ENCODE results near the gene SCARF1. TPM values are rescaled to one million over a fixed set of nuclear protein-coding genes. Genes with fewer than 3 reads are reported as not detected.
A peak's percentile ranks its signal among the peaks of the same experiment; 100 is the strongest.

Gene SCARF1
- total RNA-seq, 1 experiment from 2014 or later, result 0.14 TPM

DNA sequence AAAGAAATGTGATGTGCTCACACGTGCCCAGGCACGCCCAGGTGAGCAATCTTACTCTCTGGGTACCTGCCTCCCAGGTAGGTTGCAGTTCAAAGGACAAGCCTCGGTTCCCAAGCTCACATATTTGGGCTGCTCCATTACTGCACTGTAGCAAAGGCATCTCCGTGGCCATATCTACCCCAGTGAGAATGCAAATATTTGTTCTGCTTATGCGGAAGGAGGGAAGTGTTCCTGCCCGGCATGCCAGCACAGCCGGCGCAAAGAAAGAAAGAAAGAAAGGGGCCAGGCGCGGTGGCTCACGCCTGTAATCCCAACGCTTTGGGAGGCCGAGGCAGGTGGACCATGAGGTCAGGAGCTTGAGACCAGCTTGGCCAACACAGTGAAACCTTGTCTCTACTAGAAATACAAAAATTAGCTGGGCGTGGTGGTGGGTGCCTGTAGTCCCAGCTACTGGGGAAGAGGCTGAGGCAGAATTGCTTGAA is 47.6 kb downstream of the SCARF1 start:
- H3K36me3 ChIP-seq (ENCODE audit: control insufficient read depth, insufficient read depth, low read length), result no peaks in the 10 kb centered on the region
- H3K9me3 ChIP-seq, result peaks cover 6% of the 10 kb centered on the region; the same call in 1 of the 2 replicates
- no peaks in the 10 kb centered on the region for H3K9me3 Mint-ChIP-seq (ENCODE audit: unreplicated experiment)
- peak overlapping the region; percentile 65 for H3K4me3 Mint-ChIP-seq (ENCODE audit: unreplicated experiment)
- TF ChIP-seq, protein P1, sequence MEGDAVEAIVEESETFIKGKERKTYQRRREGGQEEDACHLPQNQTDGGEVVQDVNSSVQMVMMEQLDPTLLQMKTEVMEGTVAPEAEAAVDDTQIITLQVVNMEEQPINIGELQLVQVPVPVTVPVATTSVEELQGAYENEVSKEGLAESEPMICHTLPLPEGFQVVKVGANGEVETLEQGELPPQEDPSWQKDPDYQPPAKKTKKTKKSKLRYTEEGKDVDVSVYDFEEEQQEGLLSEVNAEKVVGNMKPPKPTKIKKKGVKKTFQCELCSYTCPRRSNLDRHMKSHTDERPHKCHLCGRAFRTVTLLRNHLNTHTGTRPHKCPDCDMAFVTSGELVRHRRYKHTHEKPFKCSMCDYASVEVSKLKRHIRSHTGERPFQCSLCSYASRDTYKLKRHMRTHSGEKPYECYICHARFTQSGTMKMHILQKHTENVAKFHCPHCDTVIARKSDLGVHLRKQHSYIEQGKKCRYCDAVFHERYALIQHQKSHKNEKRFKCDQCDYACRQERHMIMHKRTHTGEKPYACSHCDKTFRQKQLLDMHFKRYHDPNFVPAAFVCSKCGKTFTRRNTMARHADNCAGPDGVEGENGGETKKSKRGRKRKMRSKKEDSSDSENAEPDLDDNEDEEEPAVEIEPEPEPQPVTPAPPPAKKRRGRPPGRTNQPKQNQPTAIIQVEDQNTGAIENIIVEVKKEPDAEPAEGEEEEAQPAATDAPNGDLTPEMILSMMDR (IDR thresholded peaks at IDR 0.05; ENCODE audit: insufficient read depth in 1 of 2, low read depth in 1 of 2, low read length in 1 of 2, severe bottlenecking in 1 of 2, unreplicated experiment in 1 of 2), result no peak
- POLR2A ChIA-PET, result interaction anchor here (0.6 to 1.6 kb wide), 4 partner anchors 20 to 36 kb away, joined by 3 to 9 read pairs (median 4); partner anchors contain the start of gene SLC43A2
- BruUV-seq (replicated peaks), result no TSS peak
- H3K27ac Mint-ChIP-seq (ENCODE audit: unreplicated experiment), result peak overlapping the region; percentile 98
- no peaks in the 10 kb centered on the region for H3K27me3 Mint-ChIP-seq (ENCODE audit: insufficient read depth, unreplicated experiment)
- intact Hi-C loops (cut with micrococcal nuclease; ENCODE audit: unreplicated experiment), result loop anchor here (1.0 to 5.0 kb wide), 2 partner anchors 8 to 36 kb away; partner anchors contain the start of gene PITPNA
- H3K27me3 ChIP-seq (replicated peaks; ENCODE audit: control insufficient read depth, insufficient read depth, low read length), result no peaks in the 10 kb centered on the region
- no peak overlapping the region for H3K4me3 ChIP-seq (ENCODE audit: low read depth, low read length)
- peaks cover 48% of the 10 kb centered on the region for H3K4me1 ChIP-seq
- H3K36me3 Mint-ChIP-seq (ENCODE audit: insufficient read depth, unreplicated experiment), result peaks cover 37% of the 10 kb centered on the region
- H3K4me1 Mint-ChIP-seq (ENCODE audit: low read depth, unreplicated experiment), result peaks cover 22% of the 10 kb centered on the region
- DNase-seq, result peak; percentile 86 to 91
- CTCF ChIA-PET, result interaction anchor here (0.7 to 1.5 kb wide), 7 partner anchors 24 to 265 kb away, joined by 4 to 8 read pairs (median 4); no protein-coding TSS in a partner anchor

DNA sequence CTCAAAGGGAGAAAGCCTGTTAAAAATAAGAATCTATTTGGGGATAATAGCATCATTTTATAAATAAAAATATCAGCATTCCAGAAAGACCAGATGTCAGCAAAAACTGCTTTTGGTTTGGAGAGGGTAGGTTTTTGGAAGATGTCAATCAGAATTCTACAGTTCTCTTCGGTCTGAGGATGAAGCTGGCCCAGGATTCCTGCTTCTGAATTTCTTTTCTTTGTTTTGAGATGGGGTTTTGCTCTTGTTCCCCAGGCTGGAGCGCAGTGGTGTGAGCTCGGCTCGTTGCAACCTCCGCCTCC is 52.0 kb downstream of the SCARF1 start:
- H3K4me1 ChIP-seq, result peaks cover 72% of the 10 kb centered on the region

DNA sequence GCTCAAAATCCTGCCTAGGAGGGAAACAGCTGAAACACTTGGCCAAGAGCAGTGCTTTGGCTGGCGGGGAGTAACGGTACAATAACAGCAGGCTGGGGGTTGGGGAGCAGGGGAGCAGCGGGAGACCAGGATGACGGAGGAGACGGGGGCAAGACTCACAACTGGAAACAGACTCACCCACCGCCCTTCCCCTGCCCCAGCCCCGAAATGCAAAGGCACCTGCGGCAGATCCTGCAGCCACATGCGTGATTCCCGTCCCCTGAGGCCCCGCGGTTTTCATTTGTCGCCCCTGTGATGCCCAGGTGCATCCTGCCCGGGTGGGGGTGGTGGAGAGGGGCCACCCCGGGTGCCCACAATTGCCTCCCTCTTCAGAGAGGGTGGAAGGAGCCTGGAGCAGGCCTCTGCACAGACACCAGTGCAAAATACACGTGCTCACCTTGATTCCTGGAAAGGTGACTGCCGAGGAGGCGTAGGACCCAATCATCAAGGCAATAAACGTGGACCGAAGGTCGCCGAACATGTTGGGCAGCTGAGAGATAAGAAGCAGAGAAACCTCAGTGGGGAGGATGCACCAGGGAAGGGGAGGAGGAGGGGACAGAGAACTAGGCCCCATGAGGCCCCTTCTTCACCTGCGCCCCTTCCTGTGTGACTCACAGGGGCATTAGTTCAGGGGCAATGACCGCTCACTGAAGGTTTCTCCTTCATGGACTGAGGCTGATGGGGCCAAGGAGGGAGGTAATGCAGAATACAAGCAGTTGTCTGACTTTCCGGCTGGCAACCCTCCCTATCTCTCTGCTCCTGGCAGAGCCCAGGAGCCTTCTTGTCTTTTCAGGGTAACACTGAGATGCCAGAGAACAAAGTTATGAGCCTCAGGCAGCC is 52.5 kb downstream of the SCARF1 start:
- no peaks in the 10 kb centered on the region for H3K9me3 ChIP-seq
- H3K36me3 ChIP-seq (ENCODE audit: control insufficient read depth, insufficient read depth, low read length), result no peaks in the 10 kb centered on the region
- H3K27me3 Mint-ChIP-seq (ENCODE audit: insufficient read depth, unreplicated experiment), result no peaks in the 10 kb centered on the region
- no TSS peak for BruUV-seq (replicated peaks)
- CTCF ChIA-PET, result interaction anchor here (0.6 kb wide), 2 partner anchors 20 to 37 kb away, joined by 3 to 8 read pairs; no protein-coding TSS in a partner anchor
- POLR2A ChIA-PET, result interaction anchor here (0.5 kb wide), 1 partner anchor 123 kb away, joined by 3 read pairs; no protein-coding TSS in a partner anchor
- H3K27ac Mint-ChIP-seq (ENCODE audit: unreplicated experiment), result peak overlapping the region; percentile 80
- intact Hi-C loops (cut with micrococcal nuclease; ENCODE audit: unreplicated experiment), result loop anchor here (1.0 kb wide), 1 partner anchor 35 kb away; the partner anchor contains the start of gene SLC43A2
- H3K36me3 Mint-ChIP-seq (ENCODE audit: insufficient read depth, unreplicated experiment), result peaks cover 26% of the 10 kb centered on the region
- no peaks in the 10 kb centered on the region for H3K27me3 ChIP-seq (replicated peaks; ENCODE audit: control insufficient read depth, insufficient read depth, low read length)
- no peak overlapping the region for H3K4me3 ChIP-seq (ENCODE audit: low read depth, low read length)
- DNase-seq, result peak; percentile 88 to 97
- TF ChIP-seq, protein P1 (IDR thresholded peaks at IDR 0.05; ENCODE audit: insufficient read depth in 1 of 2, low read depth in 1 of 2, low read length in 1 of 2, severe bottlenecking in 1 of 2, unreplicated experiment in 1 of 2), result no peak
- peak overlapping the region; percentile 32 for H3K4me3 Mint-ChIP-seq (ENCODE audit: unreplicated experiment)
- no peaks in the 10 kb centered on the region for H3K9me3 Mint-ChIP-seq (ENCODE audit: unreplicated experiment)
- H3K4me1 Mint-ChIP-seq (ENCODE audit: low read depth, unreplicated experiment), result peaks cover 19% of the 10 kb centered on the region
- peaks cover 66% of the 10 kb centered on the region for H3K4me1 ChIP-seq

More for the DNA sequence above, 52.0 kb downstream of the SCARF1 start:
- Histone ChIP-seq H3K27me3 (replicated peaks; ENCODE audit: control insufficient read depth, insufficient read depth, low read length) (no peaks in the 10 kb centered on the region), H3K36me3 (ENCODE audit: control insufficient read depth, insufficient read depth, low read length) (no peaks in the 10 kb centered on the region), H3K4me3 (ENCODE audit: low read depth, low read length) (no peak overlapping the region), H3K9me3 (no peaks in the 10 kb centered on the region)
- H3K4me3 Mint-ChIP-seq (ENCODE audit: unreplicated experiment), result peak overlapping the region; percentile 32
- POLR2A ChIA-PET, result no interaction called here
- no peaks in the 10 kb centered on the region for H3K27me3 Mint-ChIP-seq (ENCODE audit: insufficient read depth, unreplicated experiment)
- no peak for DNase-seq
- BruUV-seq (replicated peaks), result TSS peak; percentile 66
- H3K27ac Mint-ChIP-seq (ENCODE audit: unreplicated experiment), result peak overlapping the region; percentile 80
- peaks cover 25% of the 10 kb centered on the region for H3K4me1 Mint-ChIP-seq (ENCODE audit: low read depth, unreplicated experiment)
- intact Hi-C loops (cut with micrococcal nuclease; ENCODE audit: unreplicated experiment), result loop anchor here (1.0 kb wide), 1 partner anchor 35 kb away; the partner anchor contains the start of gene SLC43A2
- TF ChIP-seq, protein P1 (IDR thresholded peaks at IDR 0.05; ENCODE audit: insufficient read depth in 1 of 2, low read depth in 1 of 2, low read length in 1 of 2, severe bottlenecking in 1 of 2, unreplicated experiment in 1 of 2), result no peak
- H3K36me3 Mint-ChIP-seq (ENCODE audit: insufficient read depth, unreplicated experiment), result peaks cover 32% of the 10 kb centered on the region
- CTCF ChIA-PET, result no interaction called here
- no peaks in the 10 kb centered on the region for H3K9me3 Mint-ChIP-seq (ENCODE audit: unreplicated experiment)
